LNCAP (cell line): ENCODE data around the gene FAM219A.

ENCODE experiments used
- TF ChIP-seq, protein P1 (sequence below): fragments of 450-650 bp; IDR thresholded peaks from 2 replicates; pipeline ENCODE4 v1.5.1; 2017; ENCODE audit warnings: mild to moderate bottlenecking

The FAM219A gene

DNA sequence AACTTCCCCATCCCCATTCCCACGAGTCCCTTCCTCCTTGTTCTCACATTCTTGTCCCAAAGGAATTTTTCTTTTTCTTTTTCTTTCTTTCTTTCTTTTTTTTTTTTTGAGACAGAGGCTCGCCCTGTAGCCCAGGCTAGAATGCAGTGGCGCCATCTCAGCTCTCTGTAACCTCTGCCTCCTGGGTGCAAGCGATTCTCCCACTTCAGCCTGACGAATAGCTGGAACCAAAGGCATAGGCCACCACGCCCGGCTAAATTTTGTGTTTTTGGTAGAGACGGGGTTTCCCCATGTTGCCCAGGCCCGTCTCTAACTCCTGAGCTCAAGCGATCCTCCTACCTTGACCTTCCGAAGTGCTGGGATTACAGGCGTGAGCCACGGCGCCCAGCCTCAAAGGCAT lies 986 bp upstream of the FAM219A start:
- TF ChIP-seq, protein P1, sequence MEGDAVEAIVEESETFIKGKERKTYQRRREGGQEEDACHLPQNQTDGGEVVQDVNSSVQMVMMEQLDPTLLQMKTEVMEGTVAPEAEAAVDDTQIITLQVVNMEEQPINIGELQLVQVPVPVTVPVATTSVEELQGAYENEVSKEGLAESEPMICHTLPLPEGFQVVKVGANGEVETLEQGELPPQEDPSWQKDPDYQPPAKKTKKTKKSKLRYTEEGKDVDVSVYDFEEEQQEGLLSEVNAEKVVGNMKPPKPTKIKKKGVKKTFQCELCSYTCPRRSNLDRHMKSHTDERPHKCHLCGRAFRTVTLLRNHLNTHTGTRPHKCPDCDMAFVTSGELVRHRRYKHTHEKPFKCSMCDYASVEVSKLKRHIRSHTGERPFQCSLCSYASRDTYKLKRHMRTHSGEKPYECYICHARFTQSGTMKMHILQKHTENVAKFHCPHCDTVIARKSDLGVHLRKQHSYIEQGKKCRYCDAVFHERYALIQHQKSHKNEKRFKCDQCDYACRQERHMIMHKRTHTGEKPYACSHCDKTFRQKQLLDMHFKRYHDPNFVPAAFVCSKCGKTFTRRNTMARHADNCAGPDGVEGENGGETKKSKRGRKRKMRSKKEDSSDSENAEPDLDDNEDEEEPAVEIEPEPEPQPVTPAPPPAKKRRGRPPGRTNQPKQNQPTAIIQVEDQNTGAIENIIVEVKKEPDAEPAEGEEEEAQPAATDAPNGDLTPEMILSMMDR: no peak

DNA sequence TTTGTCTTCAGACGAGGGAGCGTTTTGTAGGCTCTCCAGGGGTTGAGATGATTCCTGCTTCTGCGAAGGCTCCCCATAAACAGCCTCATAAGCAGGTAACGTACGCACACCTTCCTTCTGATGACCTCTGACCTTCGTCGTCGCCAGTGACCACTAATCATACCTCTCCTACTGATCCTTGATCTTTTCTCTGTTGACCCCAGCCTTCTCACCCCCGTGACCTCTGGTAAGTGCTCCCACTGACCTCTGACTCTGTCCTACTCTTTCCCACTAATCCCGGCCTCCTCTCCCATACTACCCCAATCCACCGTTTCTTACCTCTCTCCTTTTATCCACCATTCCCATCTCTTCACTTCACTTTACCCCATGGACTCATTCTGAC lies 580 bp upstream of the FAM219A start:
- TF ChIP-seq, protein P1: no peak

GRCh38 chr9:34457266-34458012 lies 931 bp downstream of the FAM219A start:
- TF ChIP-seq, protein P1: no peak

GRCh38 chr9:34456746-34457145 lies 1.6 kb downstream of the FAM219A start:
- TF ChIP-seq, protein P1: no peak

DNA sequence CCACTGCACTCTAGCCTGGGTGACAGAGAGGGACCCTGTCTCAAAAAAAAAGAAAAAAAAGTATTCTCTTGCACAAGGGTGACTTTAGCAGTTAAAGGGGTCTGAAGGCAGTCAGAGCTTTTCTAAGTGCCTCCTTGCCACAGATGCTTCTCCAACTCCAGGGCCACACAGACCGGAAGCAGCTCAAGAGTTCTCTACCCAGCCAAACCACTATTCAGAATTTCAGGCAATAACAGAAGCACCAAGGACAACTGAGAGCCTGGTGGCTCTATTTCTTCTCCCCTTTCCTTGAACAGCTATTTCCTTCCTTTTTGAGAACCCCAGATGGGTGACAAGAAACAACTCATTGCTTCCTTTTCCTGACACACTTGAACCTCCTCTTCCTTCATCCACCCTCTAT lies 2.2 kb downstream of the FAM219A start:
- TF ChIP-seq, protein P1: no peak

DNA sequence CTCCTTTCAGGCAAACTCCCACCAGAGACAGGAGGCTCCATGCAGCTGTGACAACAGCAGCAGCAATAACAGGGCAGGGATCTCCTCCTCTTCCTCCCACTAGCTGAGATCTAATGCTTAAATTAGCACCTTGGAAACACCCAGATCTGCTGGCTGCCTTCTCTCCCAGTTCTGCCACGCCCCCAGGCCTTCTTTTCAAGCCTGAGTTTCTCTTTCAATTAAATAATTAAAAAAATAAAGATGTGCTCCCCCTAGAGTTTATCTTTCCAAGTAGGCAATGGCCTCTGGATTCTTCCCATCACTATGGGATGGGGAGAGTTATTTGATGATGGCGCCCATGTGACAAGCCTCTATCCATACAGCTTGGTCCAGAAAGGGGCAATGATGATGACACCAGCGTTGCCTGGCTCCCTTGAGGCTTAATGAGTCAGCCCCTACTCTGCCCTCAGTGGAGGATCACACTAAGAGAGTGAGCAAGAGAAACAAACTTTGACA lies 3.8 kb downstream of the FAM219A start:
- TF ChIP-seq, protein P1: no peak

DNA sequence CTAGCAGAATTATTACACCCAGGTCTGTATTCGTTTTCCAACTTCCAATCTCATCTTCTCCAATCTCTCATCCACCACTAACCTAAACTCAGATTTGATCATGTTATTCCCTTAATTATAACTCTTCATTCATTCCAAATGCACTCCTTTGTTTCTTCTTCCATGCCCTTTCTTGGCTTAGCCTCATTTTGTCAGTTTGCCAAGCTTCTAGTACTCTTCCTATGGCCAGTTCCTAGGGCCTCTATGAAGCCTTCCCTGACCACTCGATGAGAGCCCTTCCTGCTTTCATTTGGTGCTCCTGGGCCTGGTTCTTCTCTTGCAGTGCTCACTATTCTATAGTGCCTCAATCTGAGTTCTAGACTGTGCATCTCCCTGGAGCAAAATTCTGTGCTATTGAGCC lies 5.8 kb downstream of the FAM219A start:
- TF ChIP-seq, protein P1: no peak
